ENCODE results near the gene MYL3.

MYL3 gene

DNA sequence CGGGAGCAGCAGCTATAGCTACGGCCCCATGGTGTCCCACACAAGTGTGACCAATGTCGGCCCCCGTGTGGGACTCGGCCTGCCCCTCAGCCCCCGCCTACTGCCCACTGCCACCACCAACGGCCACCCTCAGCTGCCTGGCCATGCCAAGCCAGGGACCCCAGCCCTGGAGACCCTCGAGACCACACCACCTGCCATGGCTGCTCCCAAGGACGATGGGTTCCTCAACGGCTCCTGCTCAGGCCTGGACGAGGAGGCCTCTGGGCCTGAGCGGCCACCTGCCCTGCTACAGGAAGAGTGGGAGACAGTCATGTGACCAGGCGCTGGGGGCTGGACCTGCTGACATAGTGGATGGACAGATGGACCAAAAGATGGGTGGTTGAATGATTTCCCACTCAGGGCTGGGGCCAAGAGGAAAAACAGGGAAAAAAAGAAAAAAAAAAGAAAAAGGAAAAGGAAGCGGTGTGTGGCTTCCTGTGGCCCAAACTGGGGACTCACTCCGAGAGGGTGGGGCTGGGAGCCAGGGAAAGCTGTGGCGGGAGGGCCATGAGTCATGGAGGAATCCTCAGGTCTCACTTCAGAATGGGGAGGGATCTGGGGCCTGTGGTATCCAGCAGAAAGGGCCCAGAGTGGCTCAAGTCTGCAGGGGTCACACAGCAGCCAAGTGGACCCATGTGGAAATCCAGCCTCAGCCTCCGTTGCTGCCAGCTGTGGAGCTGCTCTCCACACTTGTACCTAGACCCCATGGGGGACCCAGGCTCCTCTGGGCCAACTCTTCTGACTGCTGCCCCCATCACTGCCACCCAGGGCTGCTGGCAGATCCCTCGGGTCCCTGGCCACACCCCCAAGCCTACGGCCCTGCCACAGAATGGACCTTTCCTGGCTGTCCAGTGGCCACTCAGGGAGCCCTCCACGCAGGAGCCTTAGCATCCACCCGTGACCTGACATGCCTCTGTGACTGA, 40.4 kb upstream of the MYL3 start:
- no peak overlapping the region for H3K4me3 ChIP-seq (ENCODE audit: low read depth, low read length)
- DNase-seq (ENCODE audit: low read depth), result no peak
- TF ChIP-seq, protein P1, sequence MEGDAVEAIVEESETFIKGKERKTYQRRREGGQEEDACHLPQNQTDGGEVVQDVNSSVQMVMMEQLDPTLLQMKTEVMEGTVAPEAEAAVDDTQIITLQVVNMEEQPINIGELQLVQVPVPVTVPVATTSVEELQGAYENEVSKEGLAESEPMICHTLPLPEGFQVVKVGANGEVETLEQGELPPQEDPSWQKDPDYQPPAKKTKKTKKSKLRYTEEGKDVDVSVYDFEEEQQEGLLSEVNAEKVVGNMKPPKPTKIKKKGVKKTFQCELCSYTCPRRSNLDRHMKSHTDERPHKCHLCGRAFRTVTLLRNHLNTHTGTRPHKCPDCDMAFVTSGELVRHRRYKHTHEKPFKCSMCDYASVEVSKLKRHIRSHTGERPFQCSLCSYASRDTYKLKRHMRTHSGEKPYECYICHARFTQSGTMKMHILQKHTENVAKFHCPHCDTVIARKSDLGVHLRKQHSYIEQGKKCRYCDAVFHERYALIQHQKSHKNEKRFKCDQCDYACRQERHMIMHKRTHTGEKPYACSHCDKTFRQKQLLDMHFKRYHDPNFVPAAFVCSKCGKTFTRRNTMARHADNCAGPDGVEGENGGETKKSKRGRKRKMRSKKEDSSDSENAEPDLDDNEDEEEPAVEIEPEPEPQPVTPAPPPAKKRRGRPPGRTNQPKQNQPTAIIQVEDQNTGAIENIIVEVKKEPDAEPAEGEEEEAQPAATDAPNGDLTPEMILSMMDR (IDR thresholded peaks at IDR 0.05; ENCODE audit: insufficient read depth, low read depth, low read length, missing control alignments), result no peak

DNA sequence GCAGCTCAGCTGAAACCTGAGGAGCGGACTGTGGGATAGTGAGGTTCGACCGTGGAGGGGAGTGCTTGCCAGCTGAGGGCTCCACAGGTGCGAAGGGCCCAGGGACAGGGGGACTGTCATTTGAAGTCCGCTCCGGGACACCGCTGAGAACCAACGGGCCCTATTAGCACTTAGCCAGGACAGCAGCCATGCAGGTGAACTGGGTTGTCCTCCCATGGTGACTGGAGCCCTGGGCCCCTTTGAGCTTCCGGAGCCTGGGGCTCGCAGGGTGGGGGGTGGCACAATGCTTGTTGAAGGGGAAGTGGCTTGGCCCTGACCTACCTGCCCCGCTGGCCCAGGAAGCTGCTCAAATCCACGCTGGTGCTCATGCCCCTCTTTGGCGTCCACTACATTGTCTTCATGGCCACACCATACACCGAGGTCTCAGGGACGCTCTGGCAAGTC, 39.0 kb upstream of the MYL3 start:
- no peak for DNase-seq (ENCODE audit: low read depth)
- TF ChIP-seq, protein P1 (IDR thresholded peaks at IDR 0.05; ENCODE audit: insufficient read depth, low read depth, low read length, missing control alignments), result no peak
- no peak overlapping the region for H3K4me3 ChIP-seq (ENCODE audit: low read depth, low read length)

DNA sequence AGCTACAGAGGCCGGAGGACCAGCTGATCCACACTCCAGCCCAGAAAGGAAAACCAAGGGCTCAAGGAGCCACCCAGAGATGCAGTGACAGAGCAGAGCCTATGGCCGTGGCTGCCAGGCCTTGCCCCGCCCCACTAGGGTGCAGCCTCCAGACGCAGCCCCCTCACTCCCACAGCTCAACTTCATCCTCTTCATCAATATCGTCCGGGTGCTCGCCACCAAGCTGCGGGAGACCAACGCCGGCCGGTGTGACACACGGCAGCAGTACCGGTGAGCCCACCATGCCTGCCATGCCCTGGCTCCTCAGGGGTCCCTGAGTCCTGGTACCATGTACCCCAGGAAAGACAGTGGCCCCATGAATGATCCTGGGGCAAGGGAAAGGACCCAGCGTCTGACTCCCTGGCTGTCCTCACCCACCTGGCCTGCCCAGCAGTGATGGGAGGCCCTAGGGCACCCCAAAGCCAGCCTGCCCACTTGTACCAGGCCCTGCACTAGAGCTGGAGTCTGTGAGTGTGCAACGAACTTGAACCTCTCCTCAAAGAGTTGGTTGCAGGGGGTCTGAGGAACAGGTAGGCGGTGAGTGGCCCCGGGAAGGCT, 38.4 kb upstream of the MYL3 start:
- DNase-seq (ENCODE audit: low read depth), result no peak
- no peak overlapping the region for H3K4me3 ChIP-seq (ENCODE audit: low read depth, low read length)
- TF ChIP-seq, protein P1 (IDR thresholded peaks at IDR 0.05; ENCODE audit: insufficient read depth, low read depth, low read length, missing control alignments), result no peak

DNA sequence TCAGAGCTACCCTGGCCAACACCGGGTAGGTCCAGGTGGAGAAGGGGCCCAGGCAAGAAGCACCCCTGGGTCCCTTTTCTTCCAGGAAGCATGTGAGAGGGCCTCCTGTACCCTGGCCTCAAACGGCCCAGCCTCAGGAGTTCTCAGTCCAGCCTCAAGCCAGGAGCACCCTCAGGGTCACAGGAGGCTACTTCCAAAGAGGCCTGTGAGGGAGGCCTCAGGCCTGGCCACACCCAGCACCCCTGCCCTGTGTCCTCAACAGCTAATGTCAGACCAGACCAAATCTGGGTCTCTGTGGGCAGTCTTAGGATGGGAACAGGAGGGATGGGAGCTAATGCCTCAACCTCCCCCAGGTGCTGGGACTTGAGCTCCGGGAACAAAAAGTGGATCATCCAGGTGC, 37.8 kb upstream of the MYL3 start:
- DNase-seq (ENCODE audit: low read depth), result no peak
- TF ChIP-seq, protein P1 (IDR thresholded peaks at IDR 0.05; ENCODE audit: insufficient read depth, low read depth, low read length, missing control alignments), result no peak
- no peak overlapping the region for H3K4me3 ChIP-seq (ENCODE audit: low read depth, low read length)

DNA sequence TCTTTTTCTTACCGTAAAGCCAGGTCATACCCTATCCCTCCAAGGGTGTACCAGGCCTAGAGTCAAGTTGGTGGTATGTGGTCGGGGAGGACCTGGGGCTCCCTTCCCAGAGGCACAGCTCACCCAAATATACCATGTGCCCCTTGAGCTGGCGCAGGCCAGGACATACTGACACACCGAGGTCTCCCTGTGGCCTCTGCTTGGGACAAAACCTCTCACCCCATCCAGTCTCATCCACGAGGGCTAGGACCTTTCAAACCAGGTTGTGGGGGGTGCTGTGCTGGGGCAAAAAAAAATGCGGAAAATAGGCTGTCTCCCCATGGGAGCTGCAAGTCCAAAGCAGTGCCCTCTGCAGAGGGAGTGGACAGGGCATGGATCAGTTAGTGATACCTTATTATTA, 37.1 kb upstream of the MYL3 start:
- H3K4me3 ChIP-seq (ENCODE audit: low read depth, low read length), result no peak overlapping the region
- TF ChIP-seq, protein P1 (IDR thresholded peaks at IDR 0.05; ENCODE audit: insufficient read depth, low read depth, low read length, missing control alignments), result no peak
- no peak for DNase-seq (ENCODE audit: low read depth)

DNA sequence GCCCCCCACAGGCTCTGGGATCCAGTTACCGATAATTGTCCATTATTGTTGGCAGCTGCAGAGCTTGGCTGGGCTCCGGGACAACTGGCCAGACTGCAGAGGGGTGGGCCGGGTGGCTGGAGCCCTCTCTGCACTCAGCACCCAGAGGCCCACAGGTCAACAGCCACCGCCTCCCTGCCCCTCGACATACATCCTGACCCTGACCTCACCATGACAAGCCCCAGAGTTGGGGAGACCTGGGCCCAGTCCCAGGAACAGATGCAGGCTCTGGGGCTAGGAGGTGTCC, 36.7 kb upstream of the MYL3 start:
- no peak for DNase-seq (ENCODE audit: low read depth)
- no peak overlapping the region for H3K4me3 ChIP-seq (ENCODE audit: low read depth, low read length)
- TF ChIP-seq, protein P1 (IDR thresholded peaks at IDR 0.05; ENCODE audit: insufficient read depth, low read depth, low read length, missing control alignments), result no peak
